Measurements from ENCODE around the gene ZMIZ1. TPM values are rescaled to one million over a fixed set of nuclear protein-coding genes. Genes with fewer than 3 reads are reported as not detected.

ZMIZ1 gene
- total and polyA plus RNA-seq, 4 donors = 3.9 to 19.1 (median 9.8) TPM

DNA sequence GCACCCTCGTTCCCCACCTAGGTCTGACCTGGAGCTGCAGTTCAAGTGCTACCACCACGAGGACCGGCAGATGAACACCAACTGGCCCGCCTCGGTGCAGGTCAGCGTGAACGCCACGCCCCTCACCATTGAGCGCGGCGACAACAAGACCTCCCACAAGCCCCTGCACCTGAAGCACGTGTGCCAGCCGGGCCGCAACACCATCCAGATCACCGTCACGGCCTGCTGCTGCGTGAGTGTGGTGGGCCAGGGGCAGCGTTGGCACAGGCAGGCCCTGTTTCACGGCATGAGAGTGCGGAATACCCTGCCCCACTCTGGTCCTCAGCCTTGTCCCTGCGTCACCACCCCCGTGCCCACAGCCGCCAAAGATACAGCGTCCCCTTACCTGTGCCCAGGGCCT is 231.9 kb downstream of the ZMIZ1 start (continued):
- TF ChIP-seq, protein P1, sequence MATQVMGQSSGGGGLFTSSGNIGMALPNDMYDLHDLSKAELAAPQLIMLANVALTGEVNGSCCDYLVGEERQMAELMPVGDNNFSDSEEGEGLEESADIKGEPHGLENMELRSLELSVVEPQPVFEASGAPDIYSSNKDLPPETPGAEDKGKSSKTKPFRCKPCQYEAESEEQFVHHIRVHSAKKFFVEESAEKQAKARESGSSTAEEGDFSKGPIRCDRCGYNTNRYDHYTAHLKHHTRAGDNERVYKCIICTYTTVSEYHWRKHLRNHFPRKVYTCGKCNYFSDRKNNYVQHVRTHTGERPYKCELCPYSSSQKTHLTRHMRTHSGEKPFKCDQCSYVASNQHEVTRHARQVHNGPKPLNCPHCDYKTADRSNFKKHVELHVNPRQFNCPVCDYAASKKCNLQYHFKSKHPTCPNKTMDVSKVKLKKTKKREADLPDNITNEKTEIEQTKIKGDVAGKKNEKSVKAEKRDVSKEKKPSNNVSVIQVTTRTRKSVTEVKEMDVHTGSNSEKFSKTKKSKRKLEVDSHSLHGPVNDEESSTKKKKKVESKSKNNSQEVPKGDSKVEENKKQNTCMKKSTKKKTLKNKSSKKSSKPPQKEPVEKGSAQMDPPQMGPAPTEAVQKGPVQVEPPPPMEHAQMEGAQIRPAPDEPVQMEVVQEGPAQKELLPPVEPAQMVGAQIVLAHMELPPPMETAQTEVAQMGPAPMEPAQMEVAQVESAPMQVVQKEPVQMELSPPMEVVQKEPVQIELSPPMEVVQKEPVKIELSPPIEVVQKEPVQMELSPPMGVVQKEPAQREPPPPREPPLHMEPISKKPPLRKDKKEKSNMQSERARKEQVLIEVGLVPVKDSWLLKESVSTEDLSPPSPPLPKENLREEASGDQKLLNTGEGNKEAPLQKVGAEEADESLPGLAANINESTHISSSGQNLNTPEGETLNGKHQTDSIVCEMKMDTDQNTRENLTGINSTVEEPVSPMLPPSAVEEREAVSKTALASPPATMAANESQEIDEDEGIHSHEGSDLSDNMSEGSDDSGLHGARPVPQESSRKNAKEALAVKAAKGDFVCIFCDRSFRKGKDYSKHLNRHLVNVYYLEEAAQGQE (IDR thresholded peaks at IDR 0.05) = no peak
- TF ChIP-seq, protein P2, sequence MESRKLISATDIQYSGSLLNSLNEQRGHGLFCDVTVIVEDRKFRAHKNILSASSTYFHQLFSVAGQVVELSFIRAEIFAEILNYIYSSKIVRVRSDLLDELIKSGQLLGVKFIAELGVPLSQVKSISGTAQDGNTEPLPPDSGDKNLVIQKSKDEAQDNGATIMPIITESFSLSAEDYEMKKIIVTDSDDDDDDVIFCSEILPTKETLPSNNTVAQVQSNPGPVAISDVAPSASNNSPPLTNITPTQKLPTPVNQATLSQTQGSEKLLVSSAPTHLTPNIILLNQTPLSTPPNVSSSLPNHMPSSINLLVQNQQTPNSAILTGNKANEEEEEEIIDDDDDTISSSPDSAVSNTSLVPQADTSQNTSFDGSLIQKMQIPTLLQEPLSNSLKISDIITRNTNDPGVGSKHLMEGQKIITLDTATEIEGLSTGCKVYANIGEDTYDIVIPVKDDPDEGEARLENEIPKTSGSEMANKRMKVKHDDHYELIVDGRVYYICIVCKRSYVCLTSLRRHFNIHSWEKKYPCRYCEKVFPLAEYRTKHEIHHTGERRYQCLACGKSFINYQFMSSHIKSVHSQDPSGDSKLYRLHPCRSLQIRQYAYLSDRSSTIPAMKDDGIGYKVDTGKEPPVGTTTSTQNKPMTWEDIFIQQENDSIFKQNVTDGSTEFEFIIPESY (IDR thresholded peaks at IDR 0.05) = no peak
- no peak for TF ChIP-seq FOXA1 (IDR thresholded peaks at IDR 0.05)
- TF ChIP-seq EGR1 (IDR thresholded peaks at IDR 0.05; ENCODE audit: low read depth in 2 of 2) = no peak
- TF ChIP-seq TAF1 (conservative IDR thresholded peaks at IDR 0.05) = no peak
- TF ChIP-seq SP1 (IDR thresholded peaks at IDR 0.05) = no peak
- TF ChIP-seq GABPA (IDR thresholded peaks at IDR 0.05 in 1 of 2, conservative IDR thresholded peaks at IDR 0.05 in 1 of 2) = no peak

DNA sequence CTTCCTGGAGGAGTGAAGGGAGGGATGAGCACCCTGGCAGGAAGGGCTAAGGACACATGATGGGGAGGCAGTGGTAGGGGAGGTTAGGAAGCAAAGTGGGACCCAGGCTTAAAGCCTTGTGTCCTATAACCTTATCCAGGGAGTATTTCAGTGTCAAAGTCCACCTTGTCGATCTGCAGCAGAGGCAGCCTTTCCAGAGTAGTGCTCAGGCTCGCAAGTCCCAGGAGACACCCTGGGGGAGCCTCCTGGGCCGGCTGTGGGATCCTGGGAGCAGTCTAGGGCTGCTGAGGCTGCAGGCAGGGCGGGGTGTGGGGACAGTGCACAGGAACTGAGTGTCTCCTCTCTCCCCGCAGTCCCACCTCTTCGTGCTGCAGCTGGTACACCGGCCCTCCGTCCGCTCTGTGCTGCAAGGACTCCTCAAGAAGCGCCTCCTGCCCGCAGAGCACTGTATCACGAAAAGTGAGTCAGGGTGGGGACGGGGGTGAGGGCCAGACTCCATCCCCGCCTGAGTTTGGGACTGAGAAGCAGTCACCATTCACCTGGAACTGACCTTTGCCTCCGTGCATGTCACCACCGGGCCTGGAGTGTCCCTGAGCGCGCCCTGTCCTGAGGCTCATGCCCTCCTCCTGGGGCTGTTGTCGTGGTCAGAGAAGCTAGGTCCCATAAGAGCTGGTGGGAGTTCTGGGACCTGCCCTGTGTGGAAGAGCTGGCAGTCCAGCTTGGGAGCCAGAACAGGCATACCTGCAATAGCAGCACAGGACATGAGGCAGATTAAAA is 233.2 kb downstream of the ZMIZ1 start:
- TF ChIP-seq, protein P2 (IDR thresholded peaks at IDR 0.05) = no peak
- TF ChIP-seq NR2F2 (IDR thresholded peaks at IDR 0.05) (no peak), HNF4A (conservative IDR thresholded peaks at IDR 0.05) (peak in 1 of 2 donors; percentile 2)
- peaks cover 23 to 81% (median 45%) of the 10 kb centered on the region in 4 donors for H3K36me3 ChIP-seq (ENCODE audit: control insufficient read depth in 4 of 4, insufficient read depth in 3 of 4, low read depth in 1 of 4, low read length in 3 of 4)
- no peak overlapping the region for H3K4me3 ChIP-seq (ENCODE audit: low read depth in 1 of 3, low read length in 3 of 3)
- 79% methylated on average over 19 of the region's 19 CpGs for WGBS
- no peaks in the 10 kb centered on the region for H3K9me3 ChIP-seq (ENCODE audit: control insufficient read depth in 4 of 4, low read length in 3 of 4)
- H3K27ac ChIP-seq (ENCODE audit: low read depth in 1 of 2, low read length in 2 of 2) = no peak overlapping the region
- H3K27me3 ChIP-seq (ENCODE audit: control insufficient read depth in 4 of 4, insufficient read depth in 4 of 4, low read length in 3 of 4) = no peaks in the 10 kb centered on the region
- H3K4me1 ChIP-seq (ENCODE audit: control insufficient read depth in 4 of 4, insufficient read depth in 4 of 4, low read length in 3 of 4) = peaks cover 0 to 15% (median 9%) of the 10 kb centered on the region in 4 donors
- no peak overlapping the region for H3K9ac ChIP-seq (ENCODE audit: low read depth in 1 of 2, low read length in 2 of 2)
- no peak for DNase-seq (ENCODE audit: low spot score)
